ENCODE measurements around the gene PLB1.

DNA sequence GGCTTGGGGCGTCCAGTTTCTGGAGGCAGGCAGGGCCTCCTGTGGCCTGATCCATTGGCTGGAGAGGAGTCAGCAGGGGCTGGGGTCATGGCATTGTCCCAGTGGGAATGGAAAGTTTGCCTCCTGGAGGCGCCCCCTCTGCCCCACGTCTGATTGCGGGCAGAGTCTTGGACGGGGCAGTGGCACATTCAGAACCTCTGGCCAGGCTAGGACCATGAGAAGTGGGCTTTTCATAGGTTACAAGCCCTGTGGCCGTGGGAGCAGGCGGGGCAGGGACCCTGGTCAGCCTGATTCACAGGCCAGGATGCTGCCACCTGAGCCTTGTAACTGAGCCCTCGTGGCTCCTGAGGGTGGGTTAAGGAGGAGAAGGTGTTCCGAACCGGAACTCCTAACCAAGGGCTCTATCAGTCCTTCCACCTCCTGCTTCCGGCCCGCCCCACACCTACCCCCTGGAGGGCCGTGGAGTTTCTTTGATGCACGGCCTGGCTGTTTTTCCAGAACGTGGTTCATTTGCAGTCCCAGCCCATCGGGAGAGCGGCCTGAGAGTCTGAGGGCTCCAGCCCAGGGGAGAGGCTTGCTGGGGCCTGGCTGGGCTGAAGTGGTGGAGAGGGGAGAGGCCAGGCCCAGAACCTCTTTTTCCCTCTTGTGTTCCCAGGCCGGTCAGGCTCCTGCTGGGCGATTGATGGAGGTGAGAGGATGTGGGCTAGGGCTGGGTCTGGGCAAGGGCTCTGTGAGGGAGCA is 43.9 kb upstream of the PLB1 start:
- TF ChIP-seq EZH2phosphoT487 (IDR thresholded peaks at IDR 0.05; ENCODE audit: insufficient read depth, low read depth) (no peak), EZH2 (IDR thresholded peaks at IDR 0.05; ENCODE audit: insufficient read depth, poor library complexity, severe bottlenecking) (no peak)
